ENCODE measurements around the gene CCSAP.
"Not testable (repeated sequence)": the region's sequence is repeated elsewhere in the genome, so short reads cannot be mapped to it uniquely, and the experiment has no call there.

Gene CCSAP

GRCh38 chr1:229364207-229365065 lies 21.6 kb upstream of the CCSAP start:
- no peak for DNase-seq

- DNase-seq: no peak
Observed at GRCh38 chr1:229363723-229364122, 20.9 kb upstream of the CCSAP start.

GRCh38 chr1:229360420-229360819 lies 17.6 kb upstream of the CCSAP start:
- no peak for DNase-seq

GRCh38 chr1:229355661-229356060 lies 12.8 kb upstream of the CCSAP start:
- DNase-seq: no peak

GRCh38 chr1:229354226-229354625 lies 11.4 kb upstream of the CCSAP start:
- no peak for DNase-seq

- DNase-seq: no peak
Observed at GRCh38 chr1:229352975-229353374, 10.1 kb upstream of the CCSAP start.

GRCh38 chr1:229349463-229350385 lies 6.9 kb upstream of the CCSAP start:
- DNase-seq: no peak

- DNase-seq: no peak
Observed at GRCh38 chr1:229347528-229347927, 4.7 kb upstream of the CCSAP start.

- no peak for DNase-seq
Observed at GRCh38 chr1:229344937-229345684, 2.3 kb upstream of the CCSAP start.

GRCh38 chr1:229344139-229344538 lies 1.3 kb upstream of the CCSAP start:
- DNase-seq: peak in 1 of 2 experiments; percentile 10

- peak; percentile 72 to 76 for DNase-seq
Observed at GRCh38 chr1:229341774-229342655, 832 bp downstream of the CCSAP start.

GRCh38 chr1:229340496-229340895 lies 2.4 kb downstream of the CCSAP start:
- DNase-seq: no peak

GRCh38 chr1:229339520-229339919 lies 3.3 kb downstream of the CCSAP start:
- no peak for DNase-seq

- DNase-seq: no peak
Observed at GRCh38 chr1:229339086-229339485, 3.8 kb downstream of the CCSAP start.

GRCh38 chr1:229336345-229336744 lies 6.5 kb downstream of the CCSAP start:
- DNase-seq: no peak

GRCh38 chr1:229334716-229335115 lies 8.1 kb downstream of the CCSAP start:
- no peak for DNase-seq

GRCh38 chr1:229334269-229334668 lies 8.6 kb downstream of the CCSAP start:
- DNase-seq: no peak

GRCh38 chr1:229328598-229329362 lies 14.1 kb downstream of the CCSAP start:
- DNase-seq: no peak

- DNase-seq: not testable (repeated sequence)
Observed at GRCh38 chr1:229327765-229328164, 15.1 kb downstream of the CCSAP start.

- DNase-seq: no peak
Observed at GRCh38 chr1:229326601-229327000, 16.2 kb downstream of the CCSAP start.

- no peak for DNase-seq
Observed at GRCh38 chr1:229325853-229326487, 16.9 kb downstream of the CCSAP start.
